ENCODE results near the gene RNF32. TPM values are rescaled to one million over a fixed set of nuclear protein-coding genes. Genes with fewer than 3 reads are reported as not detected.

The RNF32 gene
- total and polyA plus RNA-seq, 2 of the 13 experiments (the other 11 are each of a cell fraction or from before 2014, with no cell fraction given) = not detected

DNA sequence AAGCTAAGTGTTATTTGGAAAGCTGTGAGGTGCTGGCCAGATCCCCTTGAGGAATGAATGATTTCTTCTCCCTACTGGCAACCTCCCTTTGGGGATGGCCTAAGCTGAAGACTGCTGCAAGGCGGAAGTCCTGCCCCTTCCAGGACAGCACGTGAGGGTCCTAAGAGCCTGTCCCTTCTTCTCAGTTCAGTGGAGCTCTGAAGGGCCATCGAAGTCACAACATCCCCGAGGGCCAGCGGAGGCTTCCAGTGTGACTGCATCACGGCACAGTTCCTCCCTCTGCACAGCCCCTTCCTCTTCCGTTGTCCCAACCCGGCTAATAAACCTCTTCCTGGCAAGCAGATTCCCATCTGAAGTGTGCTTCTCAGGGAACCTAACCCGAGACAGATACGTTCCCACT is 43.7 kb downstream of the RNF32 start (continued):
- TF ChIP-seq, protein P1, sequence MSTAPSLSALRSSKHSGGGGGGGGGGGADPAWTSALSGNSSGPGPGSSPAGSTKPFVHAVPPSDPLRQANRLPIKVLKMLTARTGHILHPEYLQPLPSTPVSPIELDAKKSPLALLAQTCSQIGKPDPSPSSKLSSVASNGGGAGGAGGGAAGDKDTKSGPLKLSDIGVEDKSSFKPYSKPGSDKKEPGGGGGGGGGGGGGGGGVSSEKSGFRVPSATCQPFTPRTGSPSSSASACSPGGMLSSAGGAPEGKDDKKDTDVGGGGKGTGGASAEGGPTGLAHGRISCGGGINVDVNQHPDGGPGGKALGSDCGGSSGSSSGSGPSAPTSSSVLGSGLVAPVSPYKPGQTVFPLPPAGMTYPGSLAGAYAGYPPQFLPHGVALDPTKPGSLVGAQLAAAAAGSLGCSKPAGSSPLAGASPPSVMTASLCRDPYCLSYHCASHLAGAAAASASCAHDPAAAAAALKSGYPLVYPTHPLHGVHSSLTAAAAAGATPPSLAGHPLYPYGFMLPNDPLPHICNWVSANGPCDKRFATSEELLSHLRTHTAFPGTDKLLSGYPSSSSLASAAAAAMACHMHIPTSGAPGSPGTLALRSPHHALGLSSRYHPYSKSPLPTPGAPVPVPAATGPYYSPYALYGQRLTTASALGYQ (CRISPR knock-in tag; IDR thresholded peaks at IDR 0.05) = no peak
- TF ChIP-seq SMAD1 (CRISPR knock-in tag; IDR thresholded peaks at IDR 0.05; ENCODE audit: borderline replicate concordance, low read depth) = no peak
- no peak for TF ChIP-seq ZNF749 (CRISPR knock-in tag; IDR thresholded peaks at IDR 0.05; ENCODE audit: borderline replicate concordance)
- TF ChIP-seq, protein P2, sequence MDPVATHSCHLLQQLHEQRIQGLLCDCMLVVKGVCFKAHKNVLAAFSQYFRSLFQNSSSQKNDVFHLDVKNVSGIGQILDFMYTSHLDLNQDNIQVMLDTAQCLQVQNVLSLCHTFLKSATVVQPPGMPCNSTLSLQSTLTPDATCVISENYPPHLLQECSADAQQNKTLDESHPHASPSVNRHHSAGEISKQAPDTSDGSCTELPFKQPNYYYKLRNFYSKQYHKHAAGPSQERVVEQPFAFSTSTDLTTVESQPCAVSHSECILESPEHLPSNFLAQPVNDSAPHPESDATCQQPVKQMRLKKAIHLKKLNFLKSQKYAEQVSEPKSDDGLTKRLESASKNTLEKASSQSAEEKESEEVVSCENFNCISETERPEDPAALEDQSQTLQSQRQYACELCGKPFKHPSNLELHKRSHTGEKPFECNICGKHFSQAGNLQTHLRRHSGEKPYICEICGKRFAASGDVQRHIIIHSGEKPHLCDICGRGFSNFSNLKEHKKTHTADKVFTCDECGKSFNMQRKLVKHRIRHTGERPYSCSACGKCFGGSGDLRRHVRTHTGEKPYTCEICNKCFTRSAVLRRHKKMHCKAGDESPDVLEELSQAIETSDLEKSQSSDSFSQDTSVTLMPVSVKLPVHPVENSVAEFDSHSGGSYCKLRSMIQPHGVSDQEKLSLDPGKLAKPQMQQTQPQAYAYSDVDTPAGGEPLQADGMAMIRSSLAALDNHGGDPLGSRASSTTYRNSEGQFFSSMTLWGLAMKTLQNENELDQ (CRISPR knock-in tag; IDR thresholded peaks at IDR 0.05; ENCODE audit: borderline replicate concordance) = no peak
- no peak for TF ChIP-seq FIP1L1 (IDR thresholded peaks at IDR 0.05; ENCODE audit: borderline replicate concordance, insufficient read depth, low read depth, low read length)

- Histone ChIP-seq H3K9me3 (ENCODE audit: low read length) (no peaks in the 10 kb centered on the region), H3K4me1 (ENCODE audit: insufficient read depth, low read length) (peaks cover under 1% of the 10 kb centered on the region; the same call in 1 of the 2 replicates), H3K9ac (ENCODE audit: insufficient read depth, low read depth, low read length) (no peak overlapping the region), H3K27ac (ENCODE audit: extremely low read length, insufficient read depth, low read length) (no peak overlapping the region), H3K4me3 (replicated peaks in 1 of 3; ENCODE audit: insufficient read depth in 1 of 3, low read depth in 2 of 3, low read length in 3 of 3) (no peak overlapping the region), H4K20me1 (ENCODE audit: insufficient read depth, low read length) (no peaks in the 10 kb centered on the region), H3K4me2 (ENCODE audit: low read depth, low read length) (no peak overlapping the region), H2AFZ (ENCODE audit: low read length) (no peak overlapping the region), H3K36me3 (replicated peaks in 1 of 2; ENCODE audit: control insufficient read depth in 1 of 2, insufficient read depth in 2 of 2, low read length in 2 of 2) (peaks cover 6 to 23% of the 10 kb centered on the region in 2 experiments; a peak in 4 of 5 replicates), H3K79me2 (ENCODE audit: insufficient read depth, low read length) (no peaks in the 10 kb centered on the region), H3K27me3 (ENCODE audit: control insufficient read depth in 1 of 2, insufficient read depth in 2 of 2, low read length in 2 of 2) (no peaks in the 10 kb centered on the region)
- DNase-seq (ENCODE audit: low spot score) = no peak
- WGBS (ENCODE audit: low lambda C conversion rate) = 92% methylated on average over 4 of the region's 4 CpGs
- in situ Hi-C loops (cut with HindIII; ENCODE audit: extremely low pct_ligation_motif_present, low pct_unique_long_range_greater_than_20kb) (no loop called here), intact Hi-C loops (cut with micrococcal nuclease; ENCODE audit: unreplicated experiment) (no loop called here)
- ChIA-PET POLR2A (no interaction called here), CTCF (ENCODE audit: low intra/inter-chr PET ratio, low total read pairs) (no interaction called here)
- FAIRE-seq = no peak
- BruUV-seq (replicated peaks) = no TSS peak
- ATAC-seq = no peak
- TF ChIP-seq ETV5 (CRISPR knock-in tag; IDR thresholded peaks at IDR 0.05; ENCODE audit: borderline replicate concordance) (no peak), TARDBP (CRISPR knock-in tag; IDR thresholded peaks at IDR 0.05) (no peak), RFXANK (CRISPR knock-in tag; IDR thresholded peaks at IDR 0.05) (no peak), JUNB (CRISPR knock-in tag; IDR thresholded peaks at IDR 0.05; ENCODE audit: borderline replicate concordance) (no peak), EZH2 (conservative IDR thresholded peaks at IDR 0.05; ENCODE audit: low read depth, low read length) (no peak), MZF1 (CRISPR knock-in tag; IDR thresholded peaks at IDR 0.05; ENCODE audit: borderline replicate concordance) (no peak), HDAC2 (CRISPR knock-in tag; IDR thresholded peaks at IDR 0.05) (no peak)
- TF ChIP-seq, protein P3, sequence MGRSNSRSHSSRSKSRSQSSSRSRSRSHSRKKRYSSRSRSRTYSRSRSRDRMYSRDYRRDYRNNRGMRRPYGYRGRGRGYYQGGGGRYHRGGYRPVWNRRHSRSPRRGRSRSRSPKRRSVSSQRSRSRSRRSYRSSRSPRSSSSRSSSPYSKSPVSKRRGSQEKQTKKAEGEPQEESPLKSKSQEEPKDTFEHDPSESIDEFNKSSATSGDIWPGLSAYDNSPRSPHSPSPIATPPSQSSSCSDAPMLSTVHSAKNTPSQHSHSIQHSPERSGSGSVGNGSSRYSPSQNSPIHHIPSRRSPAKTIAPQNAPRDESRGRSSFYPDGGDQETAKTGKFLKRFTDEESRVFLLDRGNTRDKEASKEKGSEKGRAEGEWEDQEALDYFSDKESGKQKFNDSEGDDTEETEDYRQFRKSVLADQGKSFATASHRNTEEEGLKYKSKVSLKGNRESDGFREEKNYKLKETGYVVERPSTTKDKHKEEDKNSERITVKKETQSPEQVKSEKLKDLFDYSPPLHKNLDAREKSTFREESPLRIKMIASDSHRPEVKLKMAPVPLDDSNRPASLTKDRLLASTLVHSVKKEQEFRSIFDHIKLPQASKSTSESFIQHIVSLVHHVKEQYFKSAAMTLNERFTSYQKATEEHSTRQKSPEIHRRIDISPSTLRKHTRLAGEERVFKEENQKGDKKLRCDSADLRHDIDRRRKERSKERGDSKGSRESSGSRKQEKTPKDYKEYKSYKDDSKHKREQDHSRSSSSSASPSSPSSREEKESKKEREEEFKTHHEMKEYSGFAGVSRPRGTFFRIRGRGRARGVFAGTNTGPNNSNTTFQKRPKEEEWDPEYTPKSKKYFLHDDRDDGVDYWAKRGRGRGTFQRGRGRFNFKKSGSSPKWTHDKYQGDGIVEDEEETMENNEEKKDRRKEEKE (IDR thresholded peaks at IDR 0.05) = no peak
- TF ChIP-seq, protein P4, sequence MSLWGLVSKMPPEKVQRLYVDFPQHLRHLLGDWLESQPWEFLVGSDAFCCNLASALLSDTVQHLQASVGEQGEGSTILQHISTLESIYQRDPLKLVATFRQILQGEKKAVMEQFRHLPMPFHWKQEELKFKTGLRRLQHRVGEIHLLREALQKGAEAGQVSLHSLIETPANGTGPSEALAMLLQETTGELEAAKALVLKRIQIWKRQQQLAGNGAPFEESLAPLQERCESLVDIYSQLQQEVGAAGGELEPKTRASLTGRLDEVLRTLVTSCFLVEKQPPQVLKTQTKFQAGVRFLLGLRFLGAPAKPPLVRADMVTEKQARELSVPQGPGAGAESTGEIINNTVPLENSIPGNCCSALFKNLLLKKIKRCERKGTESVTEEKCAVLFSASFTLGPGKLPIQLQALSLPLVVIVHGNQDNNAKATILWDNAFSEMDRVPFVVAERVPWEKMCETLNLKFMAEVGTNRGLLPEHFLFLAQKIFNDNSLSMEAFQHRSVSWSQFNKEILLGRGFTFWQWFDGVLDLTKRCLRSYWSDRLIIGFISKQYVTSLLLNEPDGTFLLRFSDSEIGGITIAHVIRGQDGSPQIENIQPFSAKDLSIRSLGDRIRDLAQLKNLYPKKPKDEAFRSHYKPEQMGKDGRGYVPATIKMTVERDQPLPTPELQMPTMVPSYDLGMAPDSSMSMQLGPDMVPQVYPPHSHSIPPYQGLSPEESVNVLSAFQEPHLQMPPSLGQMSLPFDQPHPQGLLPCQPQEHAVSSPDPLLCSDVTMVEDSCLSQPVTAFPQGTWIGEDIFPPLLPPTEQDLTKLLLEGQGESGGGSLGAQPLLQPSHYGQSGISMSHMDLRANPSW (CRISPR knock-in tag; IDR thresholded peaks at IDR 0.05; ENCODE audit: borderline replicate concordance) = no peak
These were observed 44.1 kb downstream of the RNF32 start for GRCh38 chr7:156684661-156685060.

Measured in HepG2 (cell line).